ENCODE measurements around the gene CSRNP3.

CSRNP3 gene

GRCh38 chr2:165443511-165443910, 26.0 kb upstream of the CSRNP3 start:
- no peak for TF ChIP-seq CTCF (conservative IDR thresholded peaks at IDR 0.05; ENCODE audit: low read depth)
- H3K27ac ChIP-seq, result no peak overlapping the region
- ChIA-PET CTCF (interaction anchor here (0.7 kb wide), 1 partner anchor 296 kb away, joined by 3 read pairs; no protein-coding TSS in a partner anchor), POLR2A (ENCODE audit: low non-redundant PET) (no interaction called here)
- DNase-seq (ENCODE audit: low spot score), result no peak

- ChIA-PET POLR2A (ENCODE audit: low non-redundant PET) (no interaction called here), CTCF (interaction anchor here (0.7 kb wide), 1 partner anchor 40 kb away, joined by 3 read pairs; no protein-coding TSS in a partner anchor)
- H3K27ac ChIP-seq, result no peak overlapping the region
- DNase-seq (ENCODE audit: low spot score), result no peak
- no peak for TF ChIP-seq CTCF (conservative IDR thresholded peaks at IDR 0.05; ENCODE audit: low read depth)
Measured at GRCh38 chr2:165448406-165448805, 21.1 kb upstream of the CSRNP3 start.

GRCh38 chr2:165450156-165450555, 19.3 kb upstream of the CSRNP3 start:
- DNase-seq (ENCODE audit: low spot score), result no peak
- H3K27ac ChIP-seq, result no peak overlapping the region
- no peak for TF ChIP-seq CTCF (conservative IDR thresholded peaks at IDR 0.05; ENCODE audit: low read depth)
- ChIA-PET POLR2A (ENCODE audit: low non-redundant PET) (no interaction called here), CTCF (no interaction called here)

- POLR2A ChIA-PET (ENCODE audit: low non-redundant PET), result no interaction called here
- H3K27ac ChIP-seq, result no peak overlapping the region
- CTCF ChIA-PET, result interaction anchor here (0.6 kb wide), 1 partner anchor 540 kb away, joined by 3 read pairs; no protein-coding TSS in a partner anchor
- no peak for DNase-seq (ENCODE audit: low spot score)
- no peak for TF ChIP-seq CTCF (conservative IDR thresholded peaks at IDR 0.05; ENCODE audit: low read depth)
Measured at GRCh38 chr2:165452327-165452726, 17.2 kb upstream of the CSRNP3 start.

- no peak for DNase-seq (ENCODE audit: low spot score)
- H3K27ac ChIP-seq, result no peak overlapping the region
- POLR2A ChIA-PET (ENCODE audit: low non-redundant PET), result no interaction called here
- no peak for TF ChIP-seq CTCF (conservative IDR thresholded peaks at IDR 0.05; ENCODE audit: low read depth)
- CTCF ChIA-PET, result no interaction called here
Measured at GRCh38 chr2:165453561-165454094, 15.9 kb upstream of the CSRNP3 start.

GRCh38 chr2:165454905-165455304, 14.6 kb upstream of the CSRNP3 start:
- ChIA-PET CTCF (interaction anchor here (0.7 kb wide), 1 partner anchor 834 kb away, joined by 4 read pairs; no protein-coding TSS in a partner anchor), POLR2A (ENCODE audit: low non-redundant PET) (no interaction called here)
- no peak overlapping the region for H3K27ac ChIP-seq
- no peak for TF ChIP-seq CTCF (conservative IDR thresholded peaks at IDR 0.05; ENCODE audit: low read depth)
- no peak for DNase-seq (ENCODE audit: low spot score)

All from RWPE1 (cell line).